PC-3 (cell line): ENCODE measurements around the gene RNASEL. TPM values are rescaled to one million over a fixed set of nuclear protein-coding genes. Genes with fewer than 3 reads are reported as not detected.

ENCODE experiments used
- ATAC-seq: fragments of 200-7000 bp; cut with Tn5 transposase; 2 replicates; pipeline ENCODE4 v1.9.1; 2020; ENCODE audit warnings: mild to moderate bottlenecking, moderate library complexity
- BruUV-seq: library from RNA; stranded (reverse); fragments of 400-500 nt; replicated peaks from 2 replicates; lab custom pipeline; 2021; lab: Mats Ljungman, UMichigan
- CTCF ChIA-PET: fragments of 300-600 bp; sonication (Branson Sonifier 250); formaldehyde crosslinking; loops from one replicate; lab custom pipeline; 2022; ENCODE audit warnings: antibody characterized with exemption; lab: Charles Lee
- POLR2A ChIA-PET: fragments of 300-600 bp; sonication (Branson Sonifier 250); formaldehyde crosslinking; loops from one replicate; lab custom pipeline; 2022; ENCODE audit warnings: antibody characterized with exemption; ENCODE audit not compliant: unreplicated experiment; lab: Charles Lee
- DNase-seq: peaks from one replicate; pipeline ENCODE4 v3.0.0-alpha.2; 2015
- H2AFZ ChIP-seq: fragments of 300-600 bp; sonication (generic); 2 replicates; pipeline ENCODE4 v1.6.0; 2016; ENCODE audit warnings: antibody characterized with exemption, low read length
- H3F3A ChIP-seq: fragments of 300-600 bp; sonication (generic); one replicate; pipeline ENCODE4 v1.6.0; 2017; ENCODE audit warnings: antibody characterized with exemption, low read length, control low read depth, mild to moderate bottlenecking; ENCODE audit not compliant: unreplicated experiment
- H3K27ac ChIP-seq: fragments of 300-600 bp; sonication (generic); 2 replicates; pipeline ENCODE4 v1.5.1; 2016; ENCODE audit warnings: mild to moderate bottlenecking, low read length
- H3K27me3 ChIP-seq: fragments of 300-600 bp; sonication (generic); 2 replicates; pipeline ENCODE4 v1.6.1; 2016; ENCODE audit warnings: low read length, mixed read lengths
- H3K36me3 ChIP-seq: fragments of 300-600 bp; sonication (generic); 2 replicates; pipeline ENCODE4 v1.6.1; 2016; ENCODE audit warnings: low read depth, mixed run types, low read length, mixed read lengths
- H3K4me1 ChIP-seq: fragments of 300-600 bp; sonication (generic); 2 replicates; pipeline ENCODE4 v1.5.1; 2016; ENCODE audit warnings: low read length; ENCODE audit not compliant: insufficient read depth
- H3K4me2 ChIP-seq: fragments of 300-600 bp; sonication (generic); 2 replicates; pipeline ENCODE4 v1.6.0; 2016; ENCODE audit warnings: low read length
- H3K4me3 ChIP-seq: fragments of 300-600 bp; sonication (generic); 2 replicates; pipeline ENCODE4 v1.5.1; 2016; ENCODE audit warnings: mild to moderate bottlenecking, low read length, mixed read lengths
- H3K79me2 ChIP-seq: fragments of 300-600 bp; sonication (generic); 2 replicates; pipeline ENCODE4 v1.6.1; 2017; ENCODE audit warnings: low read length, mixed read lengths
- H3K9ac ChIP-seq: fragments of 300-600 bp; sonication (generic); 2 replicates; pipeline ENCODE4 v1.6.0; 2016; ENCODE audit warnings: mild to moderate bottlenecking, low read length
- H3K9me2 ChIP-seq: fragments of 300-600 bp; sonication (generic); replicated peaks from 2 replicates; pipeline ENCODE4 v1.6.1; 2016; ENCODE audit warnings: mixed run types, low read length, mixed read lengths
- H3K9me3 ChIP-seq: fragments of 300-600 bp; sonication (generic); 2 replicates; pipeline ENCODE4 v1.6.1; 2016; ENCODE audit warnings: low read length, mixed read lengths
- H4K20me1 ChIP-seq: fragments of 300-600 bp; sonication (generic); 2 replicates; pipeline ENCODE4 v1.6.1; 2016; ENCODE audit warnings: low read length, mixed read lengths
- EZH2 ChIP-seq: fragments of 300-600 bp; sonication (generic); IDR thresholded peaks from one replicate; pipeline ENCODE4 v1.6.1; 2017; ENCODE audit warnings: antibody characterized with exemption, mild to moderate bottlenecking, low read length; ENCODE audit not compliant: unreplicated experiment
- EZH2phosphoT487 ChIP-seq: fragments of 300-600 bp; sonication (generic); IDR thresholded peaks from 2 replicates; pipeline ENCODE4 v1.6.1; 2018; ENCODE audit warnings: mild to moderate bottlenecking, antibody characterized with exemption, low read length, borderline replicate concordance
- intact Hi-C: fragments of 100-400 bp; cut with micrococcal nuclease; formaldehyde crosslinking; loops from 2 replicates; pipeline ENCODE4 v1.9.0; 2023
- total RNA-seq: library from RNA; depleted of rRNA; stranded (reverse); fragments of >200 nt; gene quantifications from 2 replicates; pipeline ENCODE4 v1.2.3, GENCODE V29; 2014
- TF ChIP-seq, protein P1 (sequence below): fragments of 300-600 bp; sonication (generic); conservative IDR thresholded peaks from 2 replicates; pipeline ENCODE4 v1.5.1; 2017; ENCODE audit warnings: antibody characterized with exemption, low read depth, mild to moderate bottlenecking, low read length

Gene RNASEL
- total RNA-seq, 1 experiment from 2014 or later = 1.3 TPM

DNA sequence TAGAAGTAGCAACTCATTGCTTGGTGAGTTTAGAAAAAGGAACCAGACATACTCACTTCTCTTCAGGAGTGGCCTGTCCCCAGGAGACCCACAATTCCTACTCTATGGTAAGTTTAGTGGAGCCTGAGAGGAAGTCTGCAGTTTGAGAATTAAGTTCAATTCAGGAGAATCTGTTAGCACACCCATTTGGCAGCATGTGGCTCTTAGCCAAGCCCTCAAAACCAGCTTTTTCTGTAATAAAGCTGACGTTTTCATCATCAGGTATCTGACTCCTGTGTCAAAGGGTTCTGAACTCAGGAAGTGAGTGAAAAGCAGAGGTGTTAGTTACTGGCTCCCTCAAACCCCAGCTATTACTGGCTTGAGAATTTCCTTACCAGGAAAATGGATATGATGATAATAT is 35.5 kb upstream of the RNASEL start:
- no peaks in the 10 kb centered on the region for H3F3A ChIP-seq
- H3K4me1 ChIP-seq = peaks cover 3% of the 10 kb centered on the region; the same call in 1 of the 2 replicates
- H3K9me3 ChIP-seq = no peaks in the 10 kb centered on the region
- peaks cover 2% of the 10 kb centered on the region; the same call in 1 of the 2 replicates for H3K27me3 ChIP-seq
- BruUV-seq = no TSS peak
- H3K36me3 ChIP-seq = no peaks in the 10 kb centered on the region
- H2AFZ ChIP-seq = no peak overlapping the region
- H3K9me2 ChIP-seq = no peaks in the 10 kb centered on the region
- no peak overlapping the region for H3K4me2 ChIP-seq
- ChIA-PET CTCF (interaction anchor here (0.6 kb wide), 1 partner anchor 10 kb away, joined by 5 read pairs; no protein-coding TSS in a partner anchor), POLR2A (no interaction called here)
- TF ChIP-seq, protein P1, sequence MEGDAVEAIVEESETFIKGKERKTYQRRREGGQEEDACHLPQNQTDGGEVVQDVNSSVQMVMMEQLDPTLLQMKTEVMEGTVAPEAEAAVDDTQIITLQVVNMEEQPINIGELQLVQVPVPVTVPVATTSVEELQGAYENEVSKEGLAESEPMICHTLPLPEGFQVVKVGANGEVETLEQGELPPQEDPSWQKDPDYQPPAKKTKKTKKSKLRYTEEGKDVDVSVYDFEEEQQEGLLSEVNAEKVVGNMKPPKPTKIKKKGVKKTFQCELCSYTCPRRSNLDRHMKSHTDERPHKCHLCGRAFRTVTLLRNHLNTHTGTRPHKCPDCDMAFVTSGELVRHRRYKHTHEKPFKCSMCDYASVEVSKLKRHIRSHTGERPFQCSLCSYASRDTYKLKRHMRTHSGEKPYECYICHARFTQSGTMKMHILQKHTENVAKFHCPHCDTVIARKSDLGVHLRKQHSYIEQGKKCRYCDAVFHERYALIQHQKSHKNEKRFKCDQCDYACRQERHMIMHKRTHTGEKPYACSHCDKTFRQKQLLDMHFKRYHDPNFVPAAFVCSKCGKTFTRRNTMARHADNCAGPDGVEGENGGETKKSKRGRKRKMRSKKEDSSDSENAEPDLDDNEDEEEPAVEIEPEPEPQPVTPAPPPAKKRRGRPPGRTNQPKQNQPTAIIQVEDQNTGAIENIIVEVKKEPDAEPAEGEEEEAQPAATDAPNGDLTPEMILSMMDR = no peak
- no peak overlapping the region for H3K4me3 ChIP-seq
- DNase-seq (no peak), ATAC-seq (no peak)
- H3K79me2 ChIP-seq = no peaks in the 10 kb centered on the region
- H4K20me1 ChIP-seq = no peaks in the 10 kb centered on the region
- no peak overlapping the region for H3K9ac ChIP-seq
- intact Hi-C loops = no loop called here
- no peak overlapping the region for H3K27ac ChIP-seq

DNA sequence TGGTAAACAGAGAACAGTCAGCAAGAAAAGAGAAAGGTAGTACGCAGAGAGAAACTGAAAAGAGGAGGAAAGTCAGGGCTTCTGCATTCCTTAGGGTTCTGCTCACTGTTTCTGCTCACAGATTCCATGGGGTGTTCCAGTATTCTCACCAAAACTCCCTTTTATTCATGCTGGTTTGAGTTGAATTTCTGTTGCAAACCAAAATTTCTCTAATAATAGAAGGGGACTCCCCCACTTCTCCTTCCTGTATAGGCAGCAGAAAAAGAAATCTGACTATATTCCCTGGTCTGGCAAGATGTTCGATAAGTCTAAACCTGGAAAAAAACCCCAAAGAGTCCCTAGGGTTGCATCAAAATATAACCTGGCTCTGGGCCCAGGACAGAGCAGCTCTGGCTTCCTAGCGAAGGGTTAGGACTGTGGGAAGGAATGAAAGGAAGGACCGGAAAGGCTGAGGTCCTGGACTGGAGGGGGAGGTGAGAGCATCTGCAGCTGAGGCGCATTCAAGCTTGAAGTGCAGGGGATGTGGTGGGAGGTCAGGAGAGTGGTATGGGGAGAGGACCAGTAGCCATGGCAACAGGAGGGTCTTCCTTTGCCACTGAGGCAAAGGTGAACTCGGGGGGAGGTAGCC is 34.0 kb upstream of the RNASEL start:
- H3K9me3 ChIP-seq = no peaks in the 10 kb centered on the region
- no TSS peak for BruUV-seq
- no peak overlapping the region for H3K9ac ChIP-seq
- ATAC-seq = no peak
- H4K20me1 ChIP-seq = no peaks in the 10 kb centered on the region
- H3K27ac ChIP-seq = no peak overlapping the region
- no peak overlapping the region for H3K4me2 ChIP-seq
- H2AFZ ChIP-seq = no peak overlapping the region
- CTCF ChIA-PET = no interaction called here
- H3F3A ChIP-seq = no peaks in the 10 kb centered on the region
- intact Hi-C loops = no loop called here
- H3K9me2 ChIP-seq = no peaks in the 10 kb centered on the region
- no peaks in the 10 kb centered on the region for H3K36me3 ChIP-seq
- TF ChIP-seq EZH2phosphoT487 = no peak
- TF ChIP-seq EZH2 = no peak
- TF ChIP-seq, protein P1 = no peak
- no peak for DNase-seq
- POLR2A ChIA-PET = no interaction called here
- peaks cover 2% of the 10 kb centered on the region; the same call in 1 of the 2 replicates for H3K27me3 ChIP-seq
- H3K4me3 ChIP-seq = no peak overlapping the region
- H3K4me1 ChIP-seq = peaks cover 3% of the 10 kb centered on the region; the same call in 1 of the 2 replicates
- no peaks in the 10 kb centered on the region for H3K79me2 ChIP-seq

DNA sequence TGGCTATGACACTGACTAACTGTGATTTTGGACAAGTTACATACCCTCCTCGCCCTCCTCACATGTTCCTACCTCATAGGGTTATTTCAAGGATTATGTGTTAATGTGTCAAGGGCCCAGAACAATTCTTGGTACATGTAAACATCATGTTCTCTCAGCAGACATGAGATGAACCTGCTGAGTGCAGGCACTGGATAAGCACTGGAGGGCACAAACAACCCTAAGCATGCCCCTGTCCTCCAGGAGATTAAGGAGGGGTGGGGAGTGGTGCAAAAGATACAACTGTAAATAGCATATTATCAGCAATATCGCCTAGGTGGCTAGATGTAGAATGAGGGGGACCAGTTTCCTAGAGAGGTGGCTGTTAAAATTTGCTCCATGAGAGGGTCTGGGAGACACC is 32.9 kb upstream of the RNASEL start:
- ATAC-seq (no peak), DNase-seq (no peak)
- H3K9ac ChIP-seq = no peak overlapping the region
- no TSS peak for BruUV-seq
- H3K9me2 ChIP-seq = no peaks in the 10 kb centered on the region
- ChIA-PET CTCF (no interaction called here), POLR2A (no interaction called here)
- peaks cover 2% of the 10 kb centered on the region; the same call in 1 of the 2 replicates for H3K27me3 ChIP-seq
- H3K27ac ChIP-seq = no peak overlapping the region
- no peaks in the 10 kb centered on the region for H3F3A ChIP-seq
- H3K9me3 ChIP-seq = no peaks in the 10 kb centered on the region
- intact Hi-C loops = no loop called here
- no peaks in the 10 kb centered on the region for H3K79me2 ChIP-seq
- no peaks in the 10 kb centered on the region for H4K20me1 ChIP-seq
- H3K4me1 ChIP-seq = peaks cover 3% of the 10 kb centered on the region; the same call in 1 of the 2 replicates
- H3K4me3 ChIP-seq = no peak overlapping the region
- no peak for TF ChIP-seq EZH2
- TF ChIP-seq, protein P1 = no peak
- no peak for TF ChIP-seq EZH2phosphoT487
- H3K4me2 ChIP-seq = no peak overlapping the region
- H2AFZ ChIP-seq = no peak overlapping the region
- no peaks in the 10 kb centered on the region for H3K36me3 ChIP-seq
